HepG2 (cell line): ENCODE data around the gene SPART. TPM values are rescaled to one million over a fixed set of nuclear protein-coding genes. Genes with fewer than 3 reads are reported as not detected.

Source experiments
- ATAC-seq: fragments of 200-7000 bp; cut with Tn5 transposase; 3 replicates; pipeline ENCODE4 v1.9.1; 2020; ENCODE audit warnings: mild to moderate bottlenecking, moderate library complexity
- BruUV-seq: library from RNA; stranded (reverse); fragments of 400-500 nt; replicated peaks from 2 replicates; lab custom pipeline; 2021; lab: Mats Ljungman, UMichigan
- CTCF ChIA-PET: fragments of 300-600 bp; formaldehyde crosslinking; extraction: SDS; loops from one replicate; lab custom pipeline; 2021; ENCODE audit warnings: low total read pairs, inconsistent platforms, low intra/inter-chr PET ratio; lab: Yijun Ruan, JAX
- POLR2A ChIA-PET: fragments of 350-600 bp; sonication (Branson Sonifier 250); formaldehyde crosslinking; loops from one replicate; lab custom pipeline; 2020; ENCODE audit warnings: antibody characterized with exemption, inconsistent platforms; lab: Yijun Ruan, JAX
- DNase-seq: peaks from one replicate; pipeline ENCODE4 v3.0.0-alpha.2; 2015; ENCODE audit warnings: low spot score
- FAIRE-seq: peaks from 3 replicates; lab custom pipeline; 2011; peaks lifted over from hg19 to GRCh38; lab: Jason Lieb, UNC
- H2AFZ ChIP-seq: one replicate; pipeline ENCODE4 v1.6.1; 2011; ENCODE audit warnings: low read length, inconsistent platforms
- H3K27ac ChIP-seq: fragments of 300-600 bp; 3 replicates; pipeline ENCODE4 v1.8.0; 2011; ENCODE audit warnings: mixed run types, mild to moderate bottlenecking, mixed read lengths, low read length, inconsistent platforms; ENCODE audit not compliant: insufficient read depth; ENCODE audit errors: extremely low read length
- H3K27me3 ChIP-seq, 2 experiments: fragments of 200-600 bp in 1 of 2; 2 replicates in 1 of 2; 3 replicates in 1 of 2; pipeline versions ENCODE4 v1.6.0 to v1.8.0; 2011; ENCODE audit warnings: low read length in 2 of 2, mild to moderate bottlenecking in 2 of 2, moderate library complexity in 2 of 2, inconsistent platforms in 1 of 2; ENCODE audit not compliant: insufficient read depth in 2 of 2, control insufficient read depth in 1 of 2
- H3K36me3 ChIP-seq, 2 experiments: fragments of 200-600 bp in 1 of 2; replicated peaks in 1 of 2; 2 replicates in 1 of 2; 3 replicates in 1 of 2; pipeline versions ENCODE4 v1.5.1 to v1.8.0; 2011; ENCODE audit warnings: low read length in 2 of 2, inconsistent platforms in 1 of 2; ENCODE audit not compliant: insufficient read depth in 2 of 2, control insufficient read depth in 1 of 2
- H3K4me1 ChIP-seq: 2 replicates; pipeline ENCODE4 v1.5.1; 2012; ENCODE audit warnings: low read length, inconsistent platforms; ENCODE audit not compliant: insufficient read depth
- H3K4me2 ChIP-seq: 2 replicates; pipeline ENCODE4 v1.6.0; 2011; ENCODE audit warnings: low read depth, low read length, inconsistent platforms
- H3K4me3 ChIP-seq, 3 experiments: fragments of 200-600 bp in 1 of 3; sonication (generic), shearing (Covaris generic) in 1 of 3; replicated peaks in 1 of 3; 2 replicates each; pipeline ENCODE4 v1.5.1; 2011 to 2016; ENCODE audit warnings: low read length in 3 of 3, inconsistent platforms in 2 of 3, low read depth in 2 of 3, mild to moderate bottlenecking in 2 of 3, control low read depth in 1 of 3, mixed read lengths in 1 of 3; ENCODE audit not compliant: insufficient read depth in 1 of 3
- H3K79me2 ChIP-seq: one replicate; pipeline ENCODE4 v1.6.1; 2011; ENCODE audit warnings: low read length, inconsistent platforms; ENCODE audit not compliant: insufficient read depth
- H3K9ac ChIP-seq: 2 replicates; pipeline ENCODE4 v1.6.0; 2011; ENCODE audit warnings: mild to moderate bottlenecking, low read depth, low read length, inconsistent platforms; ENCODE audit not compliant: insufficient read depth
- H3K9me3 ChIP-seq: 2 replicates; pipeline ENCODE4 v1.5.1; 2012; ENCODE audit warnings: mild to moderate bottlenecking, low read length
- H4K20me1 ChIP-seq: 2 replicates; pipeline ENCODE4 v1.6.0; 2011; ENCODE audit warnings: inconsistent platforms, mild to moderate bottlenecking, low read length, moderate library complexity; ENCODE audit not compliant: insufficient read depth
- E2F2 ChIP-seq: sonication (generic); formaldehyde crosslinking; IDR thresholded peaks from 2 replicates; pipeline ENCODE4 v1.4.0; 2020; ENCODE audit warnings: missing genetic modification reagents, borderline replicate concordance
- FOSL2 ChIP-seq: sonication (generic); formaldehyde crosslinking; IDR thresholded peaks from 2 replicates; pipeline ENCODE4 v1.4.0; 2020; ENCODE audit warnings: missing genetic modification reagents
- HMG20A ChIP-seq: IDR thresholded peaks from 2 replicates; pipeline ENCODE4 v1.6.1; 2016; ENCODE audit warnings: borderline replicate concordance
- SYNCRIP ChIP-seq: fragments of 200-400 bp; formaldehyde crosslinking; IDR thresholded peaks from 2 replicates; pipeline ENCODE4 v1.6.1; 2018; ENCODE audit warnings: mild to moderate bottlenecking, low read depth, low read length; ENCODE audit not compliant: insufficient read depth
- TAF15 ChIP-seq: fragments of 200-400 bp; formaldehyde crosslinking; IDR thresholded peaks from one replicate; pipeline ENCODE4 v1.6.1; 2018; ENCODE audit warnings: mild to moderate bottlenecking, low read depth, low read length; ENCODE audit not compliant: poor library complexity, severe bottlenecking
- TBL1XR1 ChIP-seq: fragments of 150-350 bp; IDR thresholded peaks from 2 replicates; pipeline ENCODE4 v1.6.1; 2014; ENCODE audit warnings: borderline replicate concordance, low read length; ENCODE audit not compliant: partially characterized antibody
- ZNF317 ChIP-seq: sonication (generic); formaldehyde crosslinking; IDR thresholded peaks from 2 replicates; pipeline ENCODE4 v1.5.0; 2020; ENCODE audit warnings: mild to moderate bottlenecking, missing genetic modification reagents
- ZNF543 ChIP-seq: sonication (generic); formaldehyde crosslinking; IDR thresholded peaks from 2 replicates; pipeline ENCODE4 v1.4.0; 2020; ENCODE audit warnings: mild to moderate bottlenecking, missing genetic modification reagents
- ZNF547 ChIP-seq: sonication (generic); formaldehyde crosslinking; IDR thresholded peaks from 2 replicates; pipeline ENCODE4 v1.5.1; 2020; ENCODE audit warnings: mild to moderate bottlenecking, missing genetic modification reagents
- ZNF704 ChIP-seq: sonication (generic); formaldehyde crosslinking; IDR thresholded peaks from 2 replicates; pipeline ENCODE4 v1.8.1; 2023; ENCODE audit warnings: mild to moderate bottlenecking, inconsistent platforms, moderate library complexity, missing genetic modification reagents, borderline replicate concordance
- WGBS: methylation state at CpG from one replicate; pipeline ENCODE4 v1.1.6; 2017; ENCODE audit warnings: low lambda C conversion rate; 5-methylcytosine and 5-hydroxymethylcytosine counted together
- in situ Hi-C: cut with HindIII; loops from 2 replicates; pipeline ENCODE4 v1.10.0; 2017; ENCODE audit warnings: low pct_unique_long_range_greater_than_20kb; ENCODE audit not compliant: extremely low pct_ligation_motif_present
- intact Hi-C: fragments of 100-400 bp; cut with micrococcal nuclease; formaldehyde crosslinking; loops from one replicate; pipeline ENCODE4 v1.10.0; 2022; ENCODE audit not compliant: unreplicated experiment
- polyA plus RNA-seq, 8 experiments: library from polyadenylated mRNA; depleted of rRNA in 3 of 8; stranded (reverse) in 7 of 8; unstranded in 1 of 8; fragments of >200 nt; fragmentation: Illumina TruSeq in 4 of 8; extraction: Trizol in 4 of 8; gene quantifications; 2 replicates each; pipeline versions ENCODE4 v1.2.1 to v1.2.3, GENCODE V29; 2011 to 2016; ENCODE audit warnings: low read depth in 4 of 8, missing spikeins in 1 of 8, mixed read lengths in 1 of 8; ENCODE audit not compliant: insufficient read depth in 1 of 8
- total RNA-seq, 5 experiments: library from RNA; depleted of rRNA; stranded (reverse); fragments of >200 nt; fragmentation: Illumina TruSeq; extraction: Trizol; gene quantifications; 2 replicates each; pipeline ENCODE4 v1.2.3, GENCODE V29; 2016; ENCODE audit warnings: low read depth in 1 of 5

SPART gene
- total and polyA plus RNA-seq, 2 of the 13 experiments (the other 11 are each of a cell fraction or from before 2014, with no cell fraction given): 8.9 to 28.8 TPM

- Histone ChIP-seq H3K79me2 (no peaks in the 10 kb centered on the region), H3K27me3 (no peaks in the 10 kb centered on the region), H3K4me2 (no peak overlapping the region), H3K27ac (no peak overlapping the region), H3K9ac (no peak overlapping the region), H3K4me3 (no peak overlapping the region), H3K4me1 (peaks cover 17% of the 10 kb centered on the region), H4K20me1 (no peaks in the 10 kb centered on the region), H3K9me3 (no peaks in the 10 kb centered on the region), H3K36me3 (no peaks in the 10 kb centered on the region), H2AFZ (no peak overlapping the region)
- POLR2A ChIA-PET: no interaction called here
- no TSS peak for BruUV-seq
- FAIRE-seq (no peak), DNase-seq (no peak), ATAC-seq (no peak)
- WGBS: 6% methylated on average over 1 of the region's 1 CpG
- TF ChIP-seq ZNF547 (CRISPR knock-in tag) (no peak), ZNF543 (CRISPR knock-in tag) (no peak), SYNCRIP (no peak), TAF15 (no peak), TBL1XR1 (no peak), ZNF317 (CRISPR knock-in tag) (no peak), E2F2 (CRISPR knock-in tag) (no peak), FOSL2 (CRISPR knock-in tag) (no peak), ZNF704 (no peak), HMG20A (CRISPR knock-in tag) (no peak)
- CTCF ChIA-PET: no interaction called here
- intact Hi-C loops (no loop called here), in situ Hi-C loops (no loop called here)
Measured at GRCh38 chr13:36360903-36361302, 14.7 kb upstream of the SPART start.
